ENCODE results near the gene PSME4. TPM values are rescaled to one million over a fixed set of nuclear protein-coding genes. Genes with fewer than 3 reads are reported as not detected.

PSME4 gene
- total RNA-seq, 1 experiment from 2014 or later, result 63.2 TPM

GRCh38 chr2:53828331-53828730, 142.5 kb downstream of the PSME4 start:
- intact Hi-C loops (cut with micrococcal nuclease; ENCODE audit: unreplicated experiment), result no loop called here
- ATAC-seq (no peak), DNase-seq (ENCODE audit: low read depth, low spot score) (no peak)
- no peaks in the 10 kb centered on the region for H3K27me3 ChIP-seq (ENCODE audit: control insufficient read depth, insufficient read depth, low read length)
- in situ Hi-C loops (cut with HindIII; ENCODE audit: low pct_unique_long_range_greater_than_20kb, low sequenced_read_pairs), result no loop called here
- no peaks in the 10 kb centered on the region for H3K9me3 ChIP-seq (ENCODE audit: control insufficient read depth, insufficient read depth, low read depth, low read length)
- BruUV-seq (replicated peaks), result no TSS peak
- ChIA-PET POLR2A (no interaction called here), CTCF (no interaction called here)
- H3K27ac ChIP-seq (ENCODE audit: low read length), result no peak overlapping the region
- TF ChIP-seq TCF7L2 (IDR thresholded peaks at IDR 0.05; ENCODE audit: low read depth, low read length) (no peak), REST (IDR thresholded peaks at IDR 0.05; ENCODE audit: insufficient read depth in 1 of 2, low read depth in 2 of 2, low read length in 1 of 2) (no peak), POLR2AphosphoS5 (IDR thresholded peaks at IDR 0.05; ENCODE audit: low read depth, low read length) (no peak), SIN3A (IDR thresholded peaks at IDR 0.05; ENCODE audit: borderline replicate concordance, insufficient read depth, low read depth, low read length) (no peak), CTCF (IDR thresholded peaks at IDR 0.05) (no peak)
- no peaks in the 10 kb centered on the region for H3K4me1 ChIP-seq (ENCODE audit: control insufficient read depth, insufficient read depth, low read length)
- H3K36me3 ChIP-seq (ENCODE audit: control insufficient read depth, insufficient read depth, low read length), result no peaks in the 10 kb centered on the region
- no peak overlapping the region for H3K4me3 ChIP-seq (ENCODE audit: low read depth in 2 of 2, low read length in 2 of 2)

- intact Hi-C loops (cut with micrococcal nuclease; ENCODE audit: unreplicated experiment) (no loop called here), in situ Hi-C loops (cut with HindIII; ENCODE audit: low pct_unique_long_range_greater_than_20kb, low sequenced_read_pairs) (no loop called here)
- ATAC-seq, result no peak
- BruUV-seq (replicated peaks), result no TSS peak
- no peaks in the 10 kb centered on the region for H3K27me3 ChIP-seq (ENCODE audit: control insufficient read depth, insufficient read depth, low read length)
- DNase-seq (ENCODE audit: low read depth, low spot score), result no peak
- ChIA-PET CTCF (no interaction called here), POLR2A (no interaction called here)
- H3K27ac ChIP-seq (ENCODE audit: low read length), result no peak overlapping the region
- no peak overlapping the region for H3K4me3 ChIP-seq (ENCODE audit: low read depth in 2 of 2, low read length in 2 of 2)
- no peak for TF ChIP-seq TCF7L2 (IDR thresholded peaks at IDR 0.05; ENCODE audit: low read depth, low read length)
- TF ChIP-seq REST (IDR thresholded peaks at IDR 0.05; ENCODE audit: insufficient read depth in 1 of 2, low read depth in 2 of 2, low read length in 1 of 2), result no peak
- no peak for TF ChIP-seq SIN3A (IDR thresholded peaks at IDR 0.05; ENCODE audit: borderline replicate concordance, insufficient read depth, low read depth, low read length)
- TF ChIP-seq POLR2AphosphoS5 (IDR thresholded peaks at IDR 0.05; ENCODE audit: low read depth, low read length), result no peak
- no peak for TF ChIP-seq CTCF (IDR thresholded peaks at IDR 0.05)
- H3K9me3 ChIP-seq (ENCODE audit: control insufficient read depth, insufficient read depth, low read depth, low read length), result no peaks in the 10 kb centered on the region
- H3K4me1 ChIP-seq (ENCODE audit: control insufficient read depth, insufficient read depth, low read length), result no peaks in the 10 kb centered on the region
- no peaks in the 10 kb centered on the region for H3K36me3 ChIP-seq (ENCODE audit: control insufficient read depth, insufficient read depth, low read length)
Measured at GRCh38 chr2:53827398-53828175, 143.2 kb downstream of the PSME4 start.
